MM.1S (cell line): ENCODE measurements around the gene OSER1.

Experiments used
- CTCF ChIP-seq: fragments of 300-600 bp; sonication (generic); IDR thresholded peaks from 2 replicates; pipeline ENCODE4 v1.5.1; 2016; ENCODE audit warnings: antibody characterized with exemption, low read length, mixed read lengths
- EZH2phosphoT487 ChIP-seq: fragments of 300-600 bp; sonication (generic); IDR thresholded peaks from 2 replicates; pipeline ENCODE4 v1.6.1; 2018; ENCODE audit warnings: antibody characterized with exemption, low read length

DNA sequence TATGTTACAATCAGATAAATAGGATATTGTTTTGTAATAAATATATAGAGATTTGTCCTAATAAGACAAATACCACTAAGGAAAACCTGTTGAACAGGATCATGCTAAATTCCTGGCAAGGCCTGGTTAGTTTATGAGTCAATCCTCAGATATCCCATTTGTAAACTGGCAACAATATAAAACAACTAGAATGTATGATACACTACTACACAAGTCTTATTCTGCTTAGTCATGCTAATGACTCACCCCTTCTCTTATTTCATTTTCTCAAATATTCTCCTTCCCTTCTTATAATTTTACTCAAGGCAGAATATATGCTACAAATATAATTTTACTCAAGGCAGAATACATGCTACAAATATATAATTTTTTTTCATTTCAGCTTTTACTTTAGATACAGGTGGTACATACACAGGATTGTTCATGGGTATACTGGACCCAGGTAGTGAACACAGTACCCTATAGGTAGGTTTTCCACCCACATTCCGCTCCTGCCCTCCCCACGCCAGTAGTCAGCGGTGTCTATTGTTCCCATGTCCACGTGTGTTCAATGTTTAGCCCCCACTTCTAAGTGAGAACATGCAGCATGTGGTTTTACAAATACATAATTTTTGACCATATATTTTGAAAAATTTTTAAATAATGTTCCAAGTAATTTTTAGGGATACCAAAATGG, 6.3 kb downstream of the OSER1 start:
- TF ChIP-seq CTCF (no peak), EZH2phosphoT487 (no peak)
